GM12878 (cell line): ENCODE results near the gene RSAD2. TPM values are rescaled to one million over a fixed set of nuclear protein-coding genes. Genes with fewer than 3 reads are reported as not detected.

Experiments
- ATAC-seq: fragments of 200-7000 bp; cut with Tn5 transposase; 3 replicates; pipeline ENCODE4 v1.9.1; 2020; ENCODE audit warnings: mild to moderate bottlenecking, moderate library complexity
- BruUV-seq: library from RNA; stranded (reverse); fragments of 400-500 nt; replicated peaks from 2 replicates; lab custom pipeline; 2021; lab: Mats Ljungman, UMichigan
- CTCF ChIA-PET: fragments of 300-600 bp; sonication (Branson Sonifier 250); formaldehyde crosslinking; extraction: SDS; loops from one replicate; lab custom pipeline; 2021; ENCODE audit warnings: inconsistent platforms; lab: Yijun Ruan, JAX
- POLR2A ChIA-PET: fragments of 350-600 bp; formaldehyde crosslinking; extraction: SDS; loops from one replicate; lab custom pipeline; 2021; ENCODE audit warnings: inconsistent platforms; lab: Charles Lee
- RAD21 ChIA-PET: fragments of 300-600 bp; sonication (Branson Sonifier 250); formaldehyde crosslinking; loops from one replicate; lab custom pipeline; 2023; ENCODE audit warnings: antibody characterized with exemption; ENCODE audit not compliant: unreplicated experiment; lab: Charles Lee
- SMC1A ChIA-PET: fragments of 300-600 bp; sonication (Branson Sonifier 250); formaldehyde crosslinking; loops from one replicate; lab custom pipeline; 2023; ENCODE audit not compliant: unreplicated experiment, uncharacterized antibody; lab: Charles Lee
- DNase-seq: peaks from one replicate; pipeline ENCODE4 v3.0.0-alpha.2; 2011; ENCODE audit warnings: low read depth, low spot score
- FAIRE-seq: peaks from 3 replicates; lab custom pipeline; 2011; peaks lifted over from hg19 to GRCh38; lab: Jason Lieb, UNC
- H2AFZ ChIP-seq: 2 replicates; pipeline ENCODE4 v1.6.0; 2011; ENCODE audit warnings: low read depth, low read length, control low read depth; ENCODE audit not compliant: control insufficient read depth
- H3K27ac ChIP-seq: 2 replicates; pipeline ENCODE4 v1.5.1; 2011; ENCODE audit warnings: control low read depth; ENCODE audit not compliant: control insufficient read depth, insufficient read depth
- H3K27me3 ChIP-seq, 2 experiments: replicated peaks in 1 of 2; 2 replicates each; pipeline versions ENCODE4 v1.6.0 to v1.6.1; 2011; ENCODE audit warnings: low read length in 1 of 2; ENCODE audit not compliant: control insufficient read depth in 2 of 2, insufficient read depth in 2 of 2
- H3K36me3 ChIP-seq, 2 experiments: 2 replicates each; pipeline ENCODE4 v1.5.1; 2011; ENCODE audit warnings: low read length in 1 of 2; ENCODE audit not compliant: control insufficient read depth in 2 of 2, insufficient read depth in 2 of 2
- H3K4me1 ChIP-seq: 2 replicates; pipeline ENCODE4 v1.6.1; 2011; ENCODE audit warnings: mild to moderate bottlenecking, low read length, moderate library complexity, mixed read lengths; ENCODE audit not compliant: control insufficient read depth, insufficient read depth
- H3K4me2 ChIP-seq: 2 replicates; pipeline ENCODE4 v1.6.0; 2011; ENCODE audit warnings: control low read depth; ENCODE audit not compliant: control insufficient read depth, insufficient read depth
- H3K4me3 ChIP-seq: fragments of 200-600 bp; sonication (generic); 2 replicates; pipeline ENCODE4 v1.5.1; 2016
- H3K79me2 ChIP-seq: 2 replicates; pipeline ENCODE4 v1.6.0; 2011; ENCODE audit warnings: low read length; ENCODE audit not compliant: control insufficient read depth, insufficient read depth
- H3K9ac ChIP-seq: 2 replicates; pipeline ENCODE4 v1.8.0; 2011; ENCODE audit warnings: low read length, control low read depth, mixed read lengths; ENCODE audit not compliant: control insufficient read depth, insufficient read depth
- H3K9me3 ChIP-seq: replicated peaks from 3 replicates; pipeline ENCODE4 v1.5.1; 2011; ENCODE audit warnings: mild to moderate bottlenecking, low read length; ENCODE audit not compliant: control insufficient read depth, insufficient read depth
- H4K20me1 ChIP-seq: 2 replicates; pipeline ENCODE4 v1.6.0; 2011; ENCODE audit not compliant: control insufficient read depth, insufficient read depth
- EP300 ChIP-seq, 2 experiments: fragments of 150-350 bp in 1 of 2; IDR thresholded peaks; 2 replicates each; pipeline ENCODE4 v1.6.1; 2011 to 2012; ENCODE audit warnings: low read depth in 2 of 2, low read length in 2 of 2, borderline replicate concordance in 1 of 2, improper control_type of control experiment in 1 of 2, inconsistent platforms in 1 of 2; ENCODE audit not compliant: control insufficient read depth in 1 of 2
- IRF4 ChIP-seq: IDR thresholded peaks from 2 replicates; pipeline ENCODE4 v1.6.1; 2011; ENCODE audit warnings: low read depth, low read length
- KDM1A ChIP-seq: fragments of 200-600 bp; sonication (generic); IDR thresholded peaks from 2 replicates; pipeline ENCODE4 v1.6.1; 2016; ENCODE audit warnings: borderline replicate concordance
- MEF2A ChIP-seq: IDR thresholded peaks from 2 replicates; pipeline ENCODE4 v1.6.1; 2011; ENCODE audit warnings: low read depth, mild to moderate bottlenecking, low read length, moderate library complexity; ENCODE audit not compliant: insufficient read depth
- MEF2B ChIP-seq: fragments of 450-650 bp; IDR thresholded peaks from 2 replicates; pipeline ENCODE4 v1.6.1; 2018; ENCODE audit warnings: mild to moderate bottlenecking, moderate library complexity; ENCODE audit not compliant: partially characterized antibody, poor library complexity, severe bottlenecking
- MTA3 ChIP-seq: IDR thresholded peaks from 2 replicates; pipeline ENCODE4 v1.6.1; 2012; ENCODE audit warnings: low read length, inconsistent platforms, borderline replicate concordance
- NRF1 ChIP-seq: conservative IDR thresholded peaks from 2 replicates; pipeline ENCODE4 v1.6.1; 2011; ENCODE audit warnings: mild to moderate bottlenecking, low read depth, low read length, improper control_type of control experiment
- PML ChIP-seq: IDR thresholded peaks from 2 replicates; pipeline ENCODE4 v1.6.1; 2012; ENCODE audit warnings: low read length, inconsistent platforms
- SRF ChIP-seq, 2 experiments: IDR thresholded peaks; 2 replicates each; pipeline ENCODE4 v1.6.1; 2011; ENCODE audit warnings: low read depth in 2 of 2, low read length in 2 of 2, mild to moderate bottlenecking in 1 of 2, moderate library complexity in 1 of 2
- TAF1 ChIP-seq: IDR thresholded peaks from 2 replicates; pipeline ENCODE4 v1.6.1; 2011; ENCODE audit warnings: mild to moderate bottlenecking, low read depth, low read length, borderline replicate concordance
- in situ Hi-C: fragments of 300-500 bp; cut with MboI; formaldehyde crosslinking; loops from 9 replicates; pipeline ENCODE4 v1.14.3; 2018; ENCODE audit warnings: mixed read lengths
- intact Hi-C: fragments of 100-400 bp; cut with micrococcal nuclease; formaldehyde crosslinking; loops from one replicate; pipeline ENCODE4 v1.14.2; 2022; ENCODE audit not compliant: unreplicated experiment
- polyA plus RNA-seq, 11 experiments: library from polyadenylated mRNA; depleted of rRNA in 4 of 11; unstranded in 6 of 11; stranded (reverse) in 5 of 11; fragments of >200 nt; fragmentation: Nextera tagmentation in 4 of 11; fragmentation: Illumina TruSeq in 1 of 11; extraction: Ambion mirVana in 4 of 11; extraction: Trizol in 1 of 11; gene quantifications; 1 replicate in 1 of 11; 2 replicates in 10 of 11; pipeline versions ENCODE4 v1.2.1 to v1.2.3, GENCODE V29; 2011 to 2016; ENCODE audit warnings: inconsistent platforms in 2 of 11, missing spikeins in 2 of 11, low read depth in 1 of 11
- total RNA-seq, 4 experiments: library from RNA; depleted of rRNA in 3 of 4; stranded (reverse); fragments of >200 nt in 3 of 4; fragmentation: Illumina TruSeq in 1 of 4; extraction: Trizol in 1 of 4; gene quantifications; 2 replicates each; pipeline versions ENCODE4 v1.2.1 to v1.2.3, GENCODE V29; 2013 to 2021
- TF ChIP-seq, protein P1 (sequence below): fragments of 450-650 bp; IDR thresholded peaks from 2 replicates; pipeline ENCODE4 v1.6.1; 2017; ENCODE audit warnings: mild to moderate bottlenecking, low read depth, inconsistent platforms; ENCODE audit not compliant: poor library complexity, severe bottlenecking
- TF ChIP-seq, protein P2 (sequence below), 3 experiments: IDR thresholded peaks in 2 of 3; conservative IDR thresholded peaks in 1 of 3; 2 replicates each; pipeline ENCODE4 v1.5.1; 2011; ENCODE audit warnings: low read depth in 3 of 3, low read length in 3 of 3, mild to moderate bottlenecking in 3 of 3, control low read depth in 2 of 3, moderate library complexity in 2 of 3, inconsistent platforms in 1 of 3, mixed read lengths in 1 of 3; ENCODE audit not compliant: control insufficient read depth in 2 of 3, insufficient read depth in 1 of 3; ENCODE audit errors: extremely low read depth in 1 of 3

The RSAD2 gene
- total and polyA plus RNA-seq, 10 of the 15 experiments (the other 5 are each of a cell fraction or from before 2014, with no cell fraction given) = 0.24 to 0.90 (median 0.69) TPM

DNA sequence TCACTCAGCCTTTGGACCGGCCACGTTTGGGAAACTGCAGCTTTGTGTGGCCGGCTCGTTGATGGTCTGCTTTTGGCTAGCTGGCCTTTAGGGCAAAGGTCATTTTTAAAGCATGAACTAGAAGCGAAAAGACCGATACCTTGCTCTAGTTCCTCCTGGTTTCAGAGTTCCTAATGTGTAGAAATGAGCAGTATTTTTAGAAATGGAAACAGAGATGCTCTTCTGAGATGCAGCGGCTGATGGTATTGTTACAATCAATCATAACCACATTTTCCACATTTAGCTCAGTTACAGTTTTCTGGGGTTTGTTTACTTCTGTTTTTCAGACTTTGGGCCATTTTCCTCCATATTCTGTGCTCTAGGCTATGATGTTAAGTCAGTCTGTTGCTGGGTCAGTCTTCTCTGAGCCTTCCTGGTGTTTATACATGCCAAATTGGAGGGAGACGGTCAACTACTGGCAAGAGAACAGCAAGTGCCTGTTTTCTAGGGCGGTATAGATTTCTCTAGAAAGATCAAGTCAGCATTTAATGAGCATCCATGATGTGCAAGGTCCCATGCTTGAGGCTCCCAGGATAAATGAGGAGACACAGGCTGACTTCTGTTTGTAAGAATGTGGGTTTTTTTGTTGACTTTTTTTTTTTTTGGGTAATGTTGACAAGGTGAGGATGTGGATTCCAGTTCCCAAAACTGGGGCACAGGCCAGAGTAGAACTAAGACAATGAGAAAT, 67.7 kb downstream of the RSAD2 start (continued):
- no peak for TF ChIP-seq SRF (IDR thresholded peaks at IDR 0.05; ENCODE audit: low read depth in 2 of 2, low read length in 2 of 2)
- TF ChIP-seq, protein P1, sequence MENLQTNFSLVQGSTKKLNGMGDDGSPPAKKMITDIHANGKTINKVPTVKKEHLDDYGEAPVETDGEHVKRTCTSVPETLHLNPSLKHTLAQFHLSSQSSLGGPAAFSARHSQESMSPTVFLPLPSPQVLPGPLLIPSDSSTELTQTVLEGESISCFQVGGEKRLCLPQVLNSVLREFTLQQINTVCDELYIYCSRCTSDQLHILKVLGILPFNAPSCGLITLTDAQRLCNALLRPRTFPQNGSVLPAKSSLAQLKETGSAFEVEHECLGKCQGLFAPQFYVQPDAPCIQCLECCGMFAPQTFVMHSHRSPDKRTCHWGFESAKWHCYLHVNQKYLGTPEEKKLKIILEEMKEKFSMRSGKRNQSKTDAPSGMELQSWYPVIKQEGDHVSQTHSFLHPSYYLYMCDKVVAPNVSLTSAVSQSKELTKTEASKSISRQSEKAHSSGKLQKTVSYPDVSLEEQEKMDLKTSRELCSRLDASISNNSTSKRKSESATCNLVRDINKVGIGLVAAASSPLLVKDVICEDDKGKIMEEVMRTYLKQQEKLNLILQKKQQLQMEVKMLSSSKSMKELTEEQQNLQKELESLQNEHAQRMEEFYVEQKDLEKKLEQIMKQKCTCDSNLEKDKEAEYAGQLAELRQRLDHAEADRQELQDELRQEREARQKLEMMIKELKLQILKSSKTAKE = peak; percentile 95
- no peak for TF ChIP-seq PML
- TF ChIP-seq MEF2A = peak; percentile 97
- 0 out of 2 replicates have a peak, but pooled peaks have one; percentile 31 for TF ChIP-seq IRF4
- TF ChIP-seq MTA3 = peak; percentile 78; the same call in 1 of the 2 replicates

DNA sequence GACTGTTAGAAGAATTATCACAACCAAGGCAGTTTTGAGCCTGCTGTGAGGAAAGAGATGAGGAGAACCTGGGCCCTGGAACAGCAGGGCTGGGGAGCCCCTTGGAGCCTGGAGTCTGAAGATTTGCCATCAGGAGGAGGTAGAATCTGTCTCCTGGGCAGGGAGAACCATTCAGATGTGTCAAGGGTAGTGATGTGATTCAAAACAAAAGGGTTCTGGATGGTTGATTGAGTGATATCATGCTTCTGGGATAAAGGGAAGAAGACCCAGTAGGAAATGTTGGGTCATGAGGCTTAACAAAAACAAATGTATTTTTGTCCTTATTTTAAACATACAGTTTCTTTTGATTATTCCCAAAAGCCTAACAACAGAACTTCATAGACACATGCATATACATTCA, 68.2 kb downstream of the RSAD2 start:
- H3K79me2 ChIP-seq = no peaks in the 10 kb centered on the region
- FAIRE-seq (no peak), DNase-seq (no peak), ATAC-seq (peak; percentile 23)
- SMC1A ChIA-PET = interaction anchor here (1.0 to 4.2 kb wide), 11 partner anchors 11 to 69 kb away, joined by 3 to 30 read pairs (median 5); no protein-coding TSS in a partner anchor
- CTCF ChIA-PET = interaction anchor here (0.5 to 3.4 kb wide), 6 partner anchors 30 to 1969 kb away, joined by 3 to 25 read pairs (median 6); no protein-coding TSS in a partner anchor
- H3K4me3 ChIP-seq = no peak overlapping the region
- peaks cover 0 to 2% of the 10 kb centered on the region in 2 experiments; a peak in 2 of 4 replicates for H3K36me3 ChIP-seq
- intact Hi-C loops (loop anchor here (1.0 kb wide), 1 partner anchor 14 kb away; no protein-coding TSS in a partner anchor), in situ Hi-C loops (no loop called here)
- H3K27ac ChIP-seq = 0 out of 2 replicates have a peak overlapping the region, but pooled peaks have one; percentile 6
- no peak overlapping the region for H3K9ac ChIP-seq
- H3K27me3 ChIP-seq = no peaks in the 10 kb centered on the region
- H3K9me3 ChIP-seq = no peaks in the 10 kb centered on the region
- H4K20me1 ChIP-seq = no peaks in the 10 kb centered on the region
- H2AFZ ChIP-seq = no peak overlapping the region
- no TSS peak for BruUV-seq
- RAD21 ChIA-PET = interaction anchor here (0.6 to 3.3 kb wide), 4 partner anchors 30 to 113 kb away, joined by 3 to 16 read pairs (median 4); no protein-coding TSS in a partner anchor
- TF ChIP-seq TAF1 (no peak), MEF2B (no peak), KDM1A (no peak), NRF1 (no peak), EP300 (IDR thresholded peaks at IDR 0.05; ENCODE audit: borderline replicate concordance in 1 of 2, control insufficient read depth in 1 of 2, low read depth in 2 of 2, low read length in 2 of 2) (no peak)
- TF ChIP-seq, protein P2, sequence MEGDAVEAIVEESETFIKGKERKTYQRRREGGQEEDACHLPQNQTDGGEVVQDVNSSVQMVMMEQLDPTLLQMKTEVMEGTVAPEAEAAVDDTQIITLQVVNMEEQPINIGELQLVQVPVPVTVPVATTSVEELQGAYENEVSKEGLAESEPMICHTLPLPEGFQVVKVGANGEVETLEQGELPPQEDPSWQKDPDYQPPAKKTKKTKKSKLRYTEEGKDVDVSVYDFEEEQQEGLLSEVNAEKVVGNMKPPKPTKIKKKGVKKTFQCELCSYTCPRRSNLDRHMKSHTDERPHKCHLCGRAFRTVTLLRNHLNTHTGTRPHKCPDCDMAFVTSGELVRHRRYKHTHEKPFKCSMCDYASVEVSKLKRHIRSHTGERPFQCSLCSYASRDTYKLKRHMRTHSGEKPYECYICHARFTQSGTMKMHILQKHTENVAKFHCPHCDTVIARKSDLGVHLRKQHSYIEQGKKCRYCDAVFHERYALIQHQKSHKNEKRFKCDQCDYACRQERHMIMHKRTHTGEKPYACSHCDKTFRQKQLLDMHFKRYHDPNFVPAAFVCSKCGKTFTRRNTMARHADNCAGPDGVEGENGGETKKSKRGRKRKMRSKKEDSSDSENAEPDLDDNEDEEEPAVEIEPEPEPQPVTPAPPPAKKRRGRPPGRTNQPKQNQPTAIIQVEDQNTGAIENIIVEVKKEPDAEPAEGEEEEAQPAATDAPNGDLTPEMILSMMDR (IDR thresholded peaks at IDR 0.05 in 2 of 3, conservative IDR thresholded peaks at IDR 0.05 in 1 of 3; ENCODE audit: control insufficient read depth in 2 of 3, extremely low read depth in 1 of 3, insufficient read depth in 1 of 3, low read depth in 3 of 3, low read length in 3 of 3) = no peak
- TF ChIP-seq, all 136 proteins: peak for 0
- POLR2A ChIA-PET = interaction anchor here (3.4 kb wide), 1 partner anchor 36 kb away, joined by 11 read pairs; no protein-coding TSS in a partner anchor
- H3K4me1 ChIP-seq = peaks cover 25% of the 10 kb centered on the region
- peak overlapping the region; percentile 74 for H3K4me2 ChIP-seq
